H9 (cell line): ENCODE measurements around the gene MRPL44. TPM values are rescaled to one million over a fixed set of nuclear protein-coding genes. Genes with fewer than 3 reads are reported as not detected.

Source experiments
- DNase-seq: peaks from one replicate; pipeline ENCODE4 v3.0.0-alpha.2; 2017
- H2AFZ ChIP-seq: one replicate; pipeline ENCODE4 v1.6.1; 2013; ENCODE audit warnings: mild to moderate bottlenecking, low read length, control low read depth, moderate library complexity
- H2AK5ac ChIP-seq: 2 replicates; pipeline ENCODE4 v1.6.1; 2013; ENCODE audit warnings: low read length, control low read depth, mixed read lengths; ENCODE audit not compliant: insufficient read length
- H2BK120ac ChIP-seq: one replicate; pipeline ENCODE4 v1.6.1; 2013; ENCODE audit warnings: low read depth, mild to moderate bottlenecking, low read length, control low read depth, inconsistent platforms; ENCODE audit not compliant: poor library complexity, severe bottlenecking
- H2BK12ac ChIP-seq: 2 replicates; pipeline ENCODE4 v1.6.1; 2013; ENCODE audit warnings: low read length, control low read depth, mixed read lengths, low read depth; ENCODE audit not compliant: insufficient read length
- H2BK15ac ChIP-seq: 2 replicates; pipeline ENCODE4 v1.6.1; 2013; ENCODE audit warnings: low read depth, low read length, control low read depth
- H2BK20ac ChIP-seq: one replicate; pipeline ENCODE4 v1.6.1; 2013; ENCODE audit warnings: low read depth, mild to moderate bottlenecking, low read length, control low read depth, inconsistent platforms; ENCODE audit not compliant: poor library complexity, severe bottlenecking
- H2BK5ac ChIP-seq: 2 replicates; pipeline ENCODE4 v1.6.1; 2013; ENCODE audit warnings: low read length, control low read depth, mixed read lengths; ENCODE audit not compliant: insufficient read length
- H3K14ac ChIP-seq: 2 replicates; pipeline ENCODE4 v1.6.1; 2013; ENCODE audit warnings: low read length, control low read depth; ENCODE audit not compliant: insufficient read depth
- H3K18ac ChIP-seq: 2 replicates; pipeline ENCODE4 v1.6.1; 2013; ENCODE audit warnings: low read depth, mild to moderate bottlenecking, mixed read lengths, low read length, control low read depth; ENCODE audit not compliant: insufficient read length
- H3K23ac ChIP-seq: 2 replicates; pipeline ENCODE4 v1.6.1; 2013; ENCODE audit warnings: low read length, control low read depth, mixed read lengths, low read depth; ENCODE audit not compliant: insufficient read length
- H3K23me2 ChIP-seq: 2 replicates; pipeline ENCODE4 v1.6.1; 2013; ENCODE audit warnings: low read depth, mild to moderate bottlenecking, mixed read lengths, low read length, control low read depth; ENCODE audit not compliant: insufficient read length, poor library complexity, severe bottlenecking
- H3K27ac ChIP-seq: 2 replicates; pipeline ENCODE4 v1.5.1; 2013; ENCODE audit warnings: low read length, control low read depth, mixed read lengths, low read depth; ENCODE audit not compliant: insufficient read length
- H3K27me3 ChIP-seq: 2 replicates; pipeline ENCODE4 v1.6.1; 2013; ENCODE audit warnings: low read length, control low read depth, inconsistent platforms; ENCODE audit not compliant: insufficient read depth
- H3K4ac ChIP-seq: 2 replicates; pipeline ENCODE4 v1.6.1; 2013; ENCODE audit warnings: low read depth, mild to moderate bottlenecking, control low read depth, inconsistent platforms, low read length, moderate library complexity
- H3K4me1 ChIP-seq: 2 replicates; pipeline ENCODE4 v1.6.1; 2013; ENCODE audit warnings: low read length, control low read depth, inconsistent platforms; ENCODE audit not compliant: insufficient read depth
- H3K4me2 ChIP-seq: 2 replicates; pipeline ENCODE4 v1.6.1; 2013; ENCODE audit warnings: low read length, control low read depth, mixed read lengths; ENCODE audit not compliant: insufficient read length, insufficient read depth
- H3K56ac ChIP-seq: 2 replicates; pipeline ENCODE4 v1.6.1; 2013; ENCODE audit warnings: low read depth, mild to moderate bottlenecking, mixed read lengths, low read length, control low read depth; ENCODE audit not compliant: insufficient read length
- H3K79me1 ChIP-seq: 2 replicates; pipeline ENCODE4 v1.6.1; 2013; ENCODE audit warnings: low read depth, mild to moderate bottlenecking, moderate library complexity, low read length, control low read depth, inconsistent platforms; ENCODE audit not compliant: insufficient read depth, poor library complexity, severe bottlenecking
- H3K79me2 ChIP-seq: 2 replicates; pipeline ENCODE4 v1.6.1; 2013; ENCODE audit warnings: low read length, control low read depth, inconsistent platforms; ENCODE audit not compliant: insufficient read depth
- H3K9ac ChIP-seq: 2 replicates; pipeline ENCODE4 v1.6.1; 2013; ENCODE audit warnings: low read length, control low read depth, mixed read lengths; ENCODE audit not compliant: insufficient read length; ENCODE audit errors: extremely low read depth
- H3K9me3 ChIP-seq: one replicate; pipeline ENCODE4 v1.6.1; 2013; ENCODE audit warnings: low read depth, low read length, inconsistent platforms; ENCODE audit not compliant: control insufficient read depth
- H3T11ph ChIP-seq: one replicate; pipeline ENCODE4 v1.6.1; 2013; ENCODE audit warnings: mild to moderate bottlenecking, low read length, control low read depth, inconsistent platforms
- H4K20me1 ChIP-seq: one replicate; pipeline ENCODE4 v1.6.1; 2013; ENCODE audit not compliant: control insufficient read depth, insufficient read length, insufficient read depth
- H4K5ac ChIP-seq: 2 replicates; pipeline ENCODE4 v1.6.1; 2013; ENCODE audit warnings: low read depth, mild to moderate bottlenecking, mixed read lengths, low read length, control low read depth; ENCODE audit not compliant: insufficient read length
- H4K8ac ChIP-seq: replicated peaks from 2 replicates; pipeline ENCODE4 v1.6.1; 2013; ENCODE audit warnings: low read length, control low read depth, mixed read lengths, low read depth; ENCODE audit not compliant: insufficient read length
- H4K91ac ChIP-seq: 2 replicates; pipeline ENCODE4 v1.6.1; 2013; ENCODE audit warnings: low read depth, mild to moderate bottlenecking, moderate library complexity, mixed read lengths, low read length, control low read depth; ENCODE audit not compliant: insufficient read length
- H3K27ac Mint-ChIP-seq, 3 experiments: 2 replicates in 2 of 3; 3 replicates in 1 of 3; pipeline ENCODE4 v1.8.0; 2020 to 2021; ENCODE audit warnings: mixed read lengths in 3 of 3, mild to moderate bottlenecking in 1 of 3, moderate library complexity in 1 of 3
- H3K27me3 Mint-ChIP-seq: 2 replicates; pipeline ENCODE4 v1.8.0; 2021; ENCODE audit warnings: low read depth, mild to moderate bottlenecking, moderate library complexity, mixed read lengths
- H3K36me3 Mint-ChIP-seq, 3 experiments: 2 replicates in 2 of 3; 3 replicates in 1 of 3; pipeline ENCODE4 v1.8.0; 2020 to 2021; ENCODE audit warnings: low read depth in 3 of 3, mixed read lengths in 3 of 3; ENCODE audit not compliant: insufficient read depth in 1 of 3
- H3K4me1 Mint-ChIP-seq, 2 experiments: 2 replicates each; pipeline ENCODE4 v1.8.0; 2020; ENCODE audit warnings: mixed read lengths in 2 of 2
- H3K4me3 Mint-ChIP-seq, 2 experiments: 2 replicates in 1 of 2; 3 replicates in 1 of 2; pipeline ENCODE4 v1.8.0; 2020 to 2021; ENCODE audit warnings: mild to moderate bottlenecking in 2 of 2, mixed read lengths in 2 of 2, moderate library complexity in 1 of 2
- H3K9me3 Mint-ChIP-seq, 2 experiments: 2 replicates in 1 of 2; 3 replicates in 1 of 2; pipeline ENCODE4 v1.8.0; 2020; ENCODE audit warnings: mild to moderate bottlenecking in 2 of 2, mixed read lengths in 2 of 2, moderate library complexity in 1 of 2
- CTCF ChIP-seq: fragments of 200-600 bp; sonication (generic); conservative IDR thresholded peaks from 3 replicates; pipeline ENCODE4 v1.8.0; 2021; ENCODE audit warnings: antibody characterized with exemption, mild to moderate bottlenecking
- WGBS: extraction: QIAGEN DNeasy Blood & Tissue Kit; methylation state at CpG from one replicate; pipeline ENCODE4 v1.1.7; 2013; ENCODE audit warnings: missing lambda C conversion rate, low lambda C conversion rate, mixed read lengths; ENCODE audit not compliant: insufficient read length; ENCODE audit errors: extremely low coverage; 5-methylcytosine and 5-hydroxymethylcytosine counted together
- total RNA-seq: library from RNA; stranded (reverse); gene quantifications from 2 replicates; pipeline ENCODE4 v1.2.1, GENCODE V29; 2021

MRPL44 gene
- total RNA-seq, 1 experiment from 2014 or later, result 46.1 TPM

GRCh38 chr2:223945755-223946154 is 11.5 kb upstream of the MRPL44 start:
- TF ChIP-seq CTCF, result no peak
- H3K4ac ChIP-seq, result no peak overlapping the region
- H2BK20ac ChIP-seq, result no peak overlapping the region
- H3K4me1 ChIP-seq, result peaks cover 13% of the 10 kb centered on the region
- H3K56ac ChIP-seq, result no peak overlapping the region
- H3K9me3 ChIP-seq, result no peaks in the 10 kb centered on the region
- no peak overlapping the region for H3K23ac ChIP-seq
- H3K27ac ChIP-seq, result no peak overlapping the region
- H4K8ac ChIP-seq, result no peak overlapping the region
- H2BK15ac ChIP-seq, result no peak overlapping the region
- no peak overlapping the region for H3K18ac ChIP-seq
- Mint-ChIP-seq H3K27ac (no peak overlapping the region), H3K9me3 (no peaks in the 10 kb centered on the region; a peak in 1 of 5 replicates), H3K4me3 (peak overlapping the region in 1 of 2 experiments; percentile 99; a peak in 2 of 5 replicates), H3K4me1 (peaks cover 42 to 46% of the 10 kb centered on the region in 2 experiments), H3K27me3 (peaks cover 2% of the 10 kb centered on the region), H3K36me3 (peaks cover 8 to 13% (median 10%) of the 10 kb centered on the region in 3 experiments)
- H2AK5ac ChIP-seq, result no peak overlapping the region
- no peak overlapping the region for H2BK120ac ChIP-seq
- peaks cover 4% of the 10 kb centered on the region for H3K79me1 ChIP-seq
- peaks cover 2% of the 10 kb centered on the region for H3K23me2 ChIP-seq
- peaks cover 16% of the 10 kb centered on the region; the same call in 1 of the 2 replicates for H3K79me2 ChIP-seq
- no peak overlapping the region for H2BK12ac ChIP-seq
- no peak overlapping the region for H2AFZ ChIP-seq
- no peak overlapping the region for H4K91ac ChIP-seq
- no CpG with 5 or more reads among the region's 4 CpGs for WGBS
- no peak overlapping the region for H3K4me2 ChIP-seq
- no peak overlapping the region for H3K14ac ChIP-seq
- no peaks in the 10 kb centered on the region for H3K27me3 ChIP-seq
- H3K9ac ChIP-seq, result no peak overlapping the region
- no peaks in the 10 kb centered on the region for H4K20me1 ChIP-seq
- no peak overlapping the region for H4K5ac ChIP-seq
- no peak overlapping the region for H3T11ph ChIP-seq
- DNase-seq, result no peak
- no peak overlapping the region for H2BK5ac ChIP-seq
